Activated gamma-delta T cell treated with anti-CD3 and anti-CD28 coated beads, Interleukin-2, amount 50 U/mL, for 16 hours (primary cell): ENCODE data around the gene TNC.

Experiments used
- DNase-seq: peaks from one replicate; pipeline ENCODE4 v3.0.0-alpha.2; 2020; ENCODE audit warnings: low read depth

TNC gene

DNA sequence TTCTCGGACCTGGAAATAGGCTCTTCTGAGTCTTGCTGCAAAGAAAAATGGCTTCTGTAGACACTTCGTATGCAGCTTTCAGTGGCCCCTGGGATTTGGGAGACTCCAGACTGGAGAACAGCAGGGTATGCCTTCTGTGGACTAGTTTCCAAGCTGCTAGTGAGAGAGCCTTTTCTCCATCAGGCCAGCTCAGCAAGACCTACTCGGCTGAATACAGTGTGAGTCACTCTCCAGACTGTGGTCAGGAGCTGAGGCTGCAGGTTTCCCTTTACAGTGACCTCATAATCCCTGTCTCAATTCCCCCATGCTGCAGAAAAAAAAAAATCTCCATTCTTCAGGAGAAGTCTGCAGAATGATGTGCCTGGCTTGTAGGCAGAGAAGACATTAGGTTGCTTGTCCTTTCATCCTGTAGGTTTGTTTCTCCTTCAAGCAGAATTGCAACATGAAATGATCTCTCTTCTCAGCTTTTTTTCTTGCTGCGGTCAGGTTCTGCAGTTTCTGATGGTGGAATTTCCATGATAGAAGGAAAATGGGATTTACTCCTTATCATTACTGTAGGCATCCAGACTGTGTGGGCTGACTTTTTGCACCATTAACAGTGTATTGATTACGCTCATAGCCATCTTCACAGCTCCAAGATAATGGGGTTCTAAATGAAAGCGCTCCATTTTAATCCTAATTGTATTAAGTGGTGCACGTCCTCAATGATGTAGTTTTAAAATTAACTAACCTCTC lies 109.3 kb downstream of the TNC start:
- DNase-seq, result no peak

DNA sequence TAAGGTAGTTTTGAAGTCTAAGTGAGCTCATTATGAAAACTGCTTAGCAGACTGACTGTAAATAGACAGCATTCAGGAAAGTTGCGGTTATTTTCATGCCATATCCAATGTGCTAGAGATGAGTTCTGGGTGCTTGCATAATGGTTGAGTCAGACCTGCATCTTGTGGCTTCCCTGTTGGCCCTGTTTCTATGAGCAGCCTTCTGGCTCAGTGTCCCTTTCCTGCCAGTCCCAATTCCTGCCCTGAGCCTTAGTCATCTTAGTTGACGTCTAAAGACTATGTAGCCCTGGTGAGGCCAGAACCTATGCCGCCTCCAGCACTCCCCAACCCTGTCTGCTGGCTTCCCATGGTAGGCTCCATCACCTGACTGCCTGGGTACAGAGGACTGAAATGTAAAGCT lies 111.3 kb downstream of the TNC start:
- no peak for DNase-seq

DNA sequence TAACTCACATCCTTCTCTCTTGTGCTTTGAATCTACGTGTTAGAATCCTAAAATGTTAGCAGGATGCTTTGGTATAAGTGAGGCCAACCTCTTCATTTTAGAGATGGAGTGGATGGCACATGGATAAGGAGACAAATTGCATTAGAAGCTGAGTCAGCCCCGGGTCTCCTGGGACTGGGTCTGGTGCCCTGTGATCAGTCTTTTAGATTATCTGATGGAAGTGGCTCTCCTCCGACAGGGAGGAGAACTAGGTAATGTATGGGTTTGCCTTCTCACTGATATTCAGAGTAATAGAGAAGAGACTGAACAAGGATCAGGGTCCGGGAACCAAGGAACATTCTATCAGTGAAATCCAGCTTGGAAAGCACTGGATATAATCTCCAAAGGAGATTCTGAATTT lies 112.6 kb downstream of the TNC start:
- DNase-seq, result no peak

DNA sequence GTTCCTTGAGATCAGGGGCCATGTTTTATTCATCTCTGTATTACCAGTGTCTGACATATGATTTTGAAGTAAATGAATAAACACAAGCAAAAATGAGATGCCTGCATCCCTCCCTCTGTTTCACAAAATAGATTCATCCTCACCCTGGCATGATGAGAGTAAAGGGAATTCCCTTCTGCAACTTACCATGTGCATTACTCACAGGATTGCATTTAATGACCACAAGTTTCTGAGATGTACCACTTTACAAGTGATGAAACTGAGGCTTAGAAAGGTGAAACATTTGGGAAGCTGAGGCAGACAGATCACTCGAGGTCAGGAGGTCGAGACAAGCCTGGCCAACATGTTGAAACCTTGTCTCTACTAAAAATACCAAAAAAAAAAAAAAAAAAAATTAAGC lies 113.4 kb downstream of the TNC start:
- DNase-seq, result no peak

DNA sequence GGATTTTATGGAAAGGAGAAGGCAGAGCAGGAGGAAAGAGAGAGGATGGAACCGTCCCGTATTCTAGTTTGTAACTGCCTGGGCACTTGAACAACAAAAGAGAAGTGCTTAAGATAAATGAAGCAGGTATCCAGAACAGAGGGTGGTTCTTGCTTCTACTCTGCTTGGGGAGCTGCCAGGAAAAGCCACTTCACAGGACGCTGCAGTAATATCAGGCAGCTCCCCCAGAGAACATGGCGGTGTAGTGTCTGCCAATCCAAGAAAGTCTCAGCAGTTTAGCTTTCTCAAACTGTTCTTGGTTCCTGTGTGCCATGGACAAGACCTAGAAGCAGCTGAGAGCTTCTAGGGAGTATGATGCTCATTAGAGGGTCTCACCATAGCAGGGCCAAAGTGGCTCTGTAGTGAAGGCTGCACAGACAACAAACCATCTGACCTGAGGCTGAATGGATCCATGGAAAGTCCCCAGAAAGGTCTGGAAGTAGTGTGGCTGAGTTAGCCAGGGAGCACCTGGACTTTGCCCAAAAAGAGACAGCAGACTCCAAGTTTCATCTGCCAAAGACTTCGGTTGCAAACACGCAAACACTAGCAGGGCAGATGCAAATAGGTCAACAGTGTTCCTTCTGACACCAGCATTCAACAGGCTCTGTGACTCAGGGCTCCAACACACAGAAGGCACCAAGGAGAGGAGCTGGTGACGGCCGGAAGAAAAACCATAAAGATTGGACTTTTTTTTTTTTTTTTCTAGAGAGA lies 115.4 kb downstream of the TNC start:
- no peak for DNase-seq

DNA sequence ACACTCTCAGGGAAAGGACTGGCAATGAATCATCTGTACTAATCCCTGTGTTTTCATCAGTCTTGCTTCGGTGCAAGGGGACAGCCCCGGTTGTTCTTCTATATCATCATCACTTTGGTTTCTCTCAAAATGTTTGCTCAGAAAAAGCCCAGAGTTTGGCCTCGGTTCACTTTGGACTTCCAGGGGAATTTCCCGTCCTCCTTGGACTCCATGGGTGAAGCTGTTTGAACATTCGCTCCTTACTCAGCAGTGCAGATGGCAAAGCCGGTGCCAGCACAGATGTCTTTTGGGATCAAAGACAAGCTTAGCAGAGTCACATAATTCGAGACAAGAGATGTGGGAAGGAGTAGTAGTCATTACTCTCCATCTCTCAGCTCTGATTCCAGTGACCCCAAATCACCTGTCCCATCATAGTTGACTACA lies 117.7 kb downstream of the TNC start:
- no peak for DNase-seq

DNA sequence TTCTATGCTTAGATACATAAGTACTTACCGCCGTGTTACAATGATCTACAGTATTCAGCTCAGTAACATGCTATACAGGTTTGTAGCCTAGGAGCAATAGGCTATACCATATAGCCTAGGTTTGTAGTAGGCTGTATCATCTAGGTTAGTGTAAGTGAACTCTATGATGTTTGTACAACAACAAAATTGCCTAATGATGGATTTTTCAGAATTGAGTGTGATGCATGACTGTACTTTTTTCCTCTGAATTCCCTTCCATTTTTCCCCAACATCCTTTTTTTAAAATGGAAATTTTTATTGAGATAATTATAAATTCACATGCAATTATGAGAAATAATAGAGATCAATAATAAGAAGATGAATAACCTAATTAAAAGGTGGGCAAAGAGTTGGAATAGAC lies 119.6 kb downstream of the TNC start:
- DNase-seq, result no peak

DNA sequence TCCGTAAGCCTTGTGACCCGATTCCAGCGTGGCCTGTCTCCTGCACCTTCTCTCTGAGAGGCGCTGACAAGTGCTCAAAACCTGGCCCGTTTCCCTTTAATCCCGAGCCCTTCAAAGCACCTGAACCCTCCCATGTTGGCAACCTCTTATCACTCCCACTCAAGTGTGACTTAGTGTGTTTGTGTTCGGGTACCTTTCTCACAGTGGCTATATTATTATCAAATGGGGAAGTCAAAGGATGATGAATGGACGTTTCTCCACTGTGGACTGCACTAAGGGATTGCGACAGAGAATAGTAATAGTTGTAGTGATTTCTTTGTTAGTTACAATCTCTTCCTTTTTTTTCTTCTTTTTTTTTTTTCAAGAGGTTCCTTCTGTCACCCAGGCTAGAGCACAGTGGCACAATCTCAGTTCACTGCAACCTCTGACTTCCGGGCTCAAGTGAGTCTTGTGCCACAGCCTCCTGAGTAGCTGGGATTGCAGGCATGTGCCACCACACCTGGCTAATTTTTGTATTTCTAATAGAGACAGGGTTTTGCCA lies 122.2 kb downstream of the TNC start:
- DNase-seq, result no peak

DNA sequence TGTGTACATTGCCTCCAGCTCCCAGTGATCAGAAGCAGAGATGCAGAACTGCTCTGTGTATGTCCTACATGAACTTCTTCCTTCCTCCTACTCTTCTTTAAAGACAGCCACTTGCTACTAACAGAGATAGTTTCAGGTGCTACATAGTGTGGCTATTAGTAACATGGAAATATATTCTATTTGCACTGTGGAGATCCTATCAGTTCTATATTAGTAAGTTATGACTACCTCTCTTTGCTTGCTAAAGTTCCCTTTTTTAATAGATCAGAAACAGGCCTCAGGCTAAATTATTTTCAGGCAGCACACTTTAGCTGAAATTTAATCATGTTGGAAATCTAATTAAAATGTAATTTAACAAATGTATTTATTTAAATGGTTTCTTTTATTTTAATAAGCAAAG lies 123.2 kb downstream of the TNC start:
- no peak for DNase-seq

DNA sequence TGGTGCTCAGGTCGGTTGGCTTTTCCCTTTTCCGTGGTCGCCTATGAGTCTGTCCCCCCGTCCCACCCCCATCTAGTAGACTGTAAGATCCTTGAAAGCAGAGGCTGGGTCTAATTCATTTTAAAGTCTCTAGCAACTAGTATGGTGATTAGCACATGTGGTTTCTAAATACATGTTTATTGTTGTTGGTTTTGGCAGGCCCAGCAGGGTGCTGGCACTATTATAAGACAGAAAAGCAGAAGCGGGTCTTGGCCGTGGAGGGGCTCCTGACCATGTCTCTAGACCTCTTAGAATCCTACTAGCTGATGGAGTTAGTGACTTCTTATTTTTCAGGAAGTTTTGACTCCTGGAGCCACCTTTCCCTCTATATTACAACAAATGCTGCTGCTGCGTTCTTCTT lies 126.1 kb downstream of the TNC start:
- DNase-seq, result no peak

DNA sequence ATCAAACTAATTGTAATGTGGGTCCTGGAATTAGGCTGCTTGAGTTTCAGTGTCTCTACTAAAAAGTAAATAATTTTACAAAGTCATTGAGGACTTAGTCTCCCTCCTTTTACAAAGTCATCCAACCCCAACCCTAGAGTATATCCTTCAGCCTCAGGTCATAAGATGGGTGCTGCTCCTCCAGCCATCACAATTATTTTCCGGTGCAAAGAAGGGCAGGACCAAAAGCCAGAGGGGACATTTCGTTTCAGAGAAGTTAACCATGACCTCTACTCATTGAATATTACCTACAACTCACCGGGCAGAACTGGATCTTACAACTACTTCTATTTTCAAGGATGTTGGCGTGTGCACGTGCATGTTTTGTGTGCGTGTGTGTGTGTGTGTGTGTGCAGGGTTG lies 127.1 kb downstream of the TNC start:
- DNase-seq, result no peak

DNA sequence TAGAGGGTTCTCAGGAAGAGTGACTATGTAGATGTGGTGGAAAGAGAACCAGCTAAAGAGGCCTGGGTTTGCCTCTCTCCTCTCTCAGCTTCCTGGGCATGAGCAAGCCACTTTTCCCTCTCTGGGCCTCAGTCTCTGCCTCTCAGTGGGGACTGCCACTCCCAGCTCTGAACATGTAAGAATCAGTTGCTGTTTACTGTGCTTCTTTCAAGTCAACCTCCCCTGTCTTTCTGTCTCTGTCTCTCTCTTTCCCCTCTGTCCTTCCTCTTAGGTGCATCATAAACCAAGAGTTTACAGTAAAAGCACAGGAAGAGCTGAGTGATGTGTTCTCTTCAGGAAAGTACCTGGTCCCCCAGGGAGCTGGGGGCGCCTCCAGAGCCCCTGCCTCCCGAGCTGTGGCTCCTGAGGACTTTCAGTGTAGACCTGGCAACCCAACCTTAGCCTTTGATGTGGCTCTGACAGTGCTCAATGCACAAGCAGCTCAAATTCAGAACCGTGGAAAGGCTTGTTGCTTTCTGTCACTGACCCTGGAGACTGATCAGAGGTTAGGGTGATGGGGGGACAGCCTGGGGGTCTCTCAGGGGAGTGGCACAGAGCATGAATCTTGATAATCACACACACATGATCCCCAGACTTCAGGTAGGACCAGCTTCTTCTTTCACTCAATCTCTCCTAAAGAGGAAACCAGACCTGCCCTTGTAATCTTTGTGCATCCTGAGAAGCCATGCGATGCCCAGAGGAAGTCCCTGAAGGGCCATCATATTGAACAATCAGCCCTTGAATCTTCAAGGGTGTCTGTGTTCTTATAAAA lies 128.2 kb downstream of the TNC start:
- peak; percentile 5 for DNase-seq

DNA sequence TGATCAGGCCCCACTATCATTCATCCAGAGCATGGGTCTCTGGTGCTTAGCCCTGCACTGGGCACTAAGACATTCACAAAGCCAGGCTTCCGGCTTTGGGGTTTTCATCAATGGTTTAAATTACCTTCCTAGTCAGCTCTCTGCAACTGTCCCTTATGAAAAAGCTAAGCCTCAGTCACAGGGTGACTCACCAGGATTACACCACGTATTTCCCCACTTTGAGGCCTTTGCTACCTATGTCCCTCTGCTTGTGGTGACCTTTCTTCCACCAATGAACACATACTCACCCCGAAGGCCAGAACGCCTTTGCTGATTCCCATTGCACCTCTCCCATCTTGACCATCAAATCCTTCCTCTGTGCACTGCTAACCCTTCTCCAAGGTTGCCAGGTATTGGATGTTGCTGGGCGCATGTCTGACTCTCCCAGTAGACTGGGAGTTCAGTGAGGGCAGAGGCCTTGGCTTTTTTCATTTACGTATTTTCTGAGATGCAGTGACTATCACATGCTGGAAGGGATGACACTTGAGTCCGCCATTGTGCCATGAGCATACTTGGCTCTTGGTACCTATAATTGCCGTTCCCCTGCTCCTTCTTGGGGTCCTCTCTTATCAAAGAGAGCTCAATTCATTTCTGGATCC lies 128.9 kb downstream of the TNC start:
- no peak for DNase-seq

DNA sequence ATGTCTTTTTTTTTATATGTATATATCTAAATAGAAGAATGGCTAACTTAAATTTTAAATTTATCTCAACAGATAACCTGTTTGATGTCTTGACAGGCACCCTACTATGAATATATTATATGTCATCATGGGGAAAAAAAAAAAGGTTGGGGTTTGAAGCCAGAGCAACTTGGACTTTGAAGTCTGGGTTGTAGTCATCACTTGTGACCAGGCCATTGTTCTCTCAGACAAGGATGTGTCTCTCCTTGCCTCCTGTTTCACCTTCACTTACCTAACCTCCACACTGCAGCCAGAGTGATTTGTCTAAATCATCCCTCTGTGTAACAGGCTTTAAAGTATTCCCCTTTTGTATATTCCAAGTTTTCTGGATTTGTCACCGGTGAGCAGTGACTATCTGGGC lies 130.8 kb downstream of the TNC start:
- no peak for DNase-seq

DNA sequence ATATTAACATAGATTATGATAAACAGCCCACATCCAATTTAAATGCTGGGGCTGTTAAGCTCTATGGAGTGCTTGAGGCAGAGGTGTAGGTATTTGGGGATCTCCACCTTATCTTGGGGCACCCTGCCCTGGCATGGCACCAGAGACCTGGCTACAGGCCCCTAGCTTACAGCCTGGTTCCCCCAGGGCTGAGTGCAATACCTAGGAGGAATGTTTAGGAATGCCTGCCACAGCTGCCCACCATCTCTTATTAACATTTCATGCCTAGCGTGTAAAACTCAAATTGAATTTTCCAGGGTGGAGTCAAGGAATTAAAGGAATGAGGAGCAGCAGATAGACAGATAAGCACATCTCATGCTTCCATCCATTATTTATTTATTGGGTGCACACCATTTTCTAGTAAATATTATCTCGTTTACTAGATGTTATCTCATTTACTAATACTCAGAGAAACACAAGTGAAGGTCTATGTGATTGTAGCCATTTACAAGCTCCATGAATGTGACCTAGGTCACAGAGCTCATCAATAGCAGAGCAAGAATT lies 131.9 kb downstream of the TNC start:
- no peak for DNase-seq

DNA sequence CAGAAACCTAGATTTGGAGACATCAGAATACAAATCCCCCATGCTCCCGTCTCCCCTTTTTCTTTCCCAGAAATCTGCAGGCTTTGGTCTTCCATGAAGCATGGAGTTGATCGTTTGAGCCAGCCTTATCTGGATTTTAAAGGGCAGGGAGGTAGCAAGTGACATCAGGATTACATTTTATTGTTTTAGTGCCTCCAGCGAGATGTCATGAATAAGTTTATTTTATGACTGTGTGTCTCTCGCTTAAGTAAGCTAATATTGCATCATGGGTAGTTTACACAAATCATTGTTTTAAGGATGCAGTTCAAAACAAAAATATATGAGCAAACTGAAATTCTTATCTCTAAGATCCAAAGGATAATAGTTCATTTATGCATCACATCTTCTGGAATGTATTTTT lies 136.9 kb downstream of the TNC start:
- no peak for DNase-seq

DNA sequence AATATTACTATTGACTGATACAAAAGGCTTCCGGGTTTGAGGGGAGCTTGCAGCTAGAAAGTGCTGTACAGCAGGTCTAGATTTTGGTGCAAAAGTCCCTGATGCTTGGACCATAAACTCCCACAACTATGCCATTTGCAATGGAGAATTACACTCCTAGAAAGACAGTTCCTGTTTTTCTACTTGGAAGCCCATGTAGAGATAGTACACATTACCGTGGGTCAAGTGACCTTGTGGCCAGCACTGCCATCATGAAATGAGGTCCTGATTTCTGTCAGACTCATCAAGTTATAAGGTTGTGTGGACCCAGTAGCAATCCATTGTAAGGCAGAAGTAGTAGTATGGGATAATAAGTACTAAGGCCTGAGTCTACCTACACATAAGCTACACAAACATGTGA lies 144.7 kb downstream of the TNC start:
- no peak for DNase-seq

DNA sequence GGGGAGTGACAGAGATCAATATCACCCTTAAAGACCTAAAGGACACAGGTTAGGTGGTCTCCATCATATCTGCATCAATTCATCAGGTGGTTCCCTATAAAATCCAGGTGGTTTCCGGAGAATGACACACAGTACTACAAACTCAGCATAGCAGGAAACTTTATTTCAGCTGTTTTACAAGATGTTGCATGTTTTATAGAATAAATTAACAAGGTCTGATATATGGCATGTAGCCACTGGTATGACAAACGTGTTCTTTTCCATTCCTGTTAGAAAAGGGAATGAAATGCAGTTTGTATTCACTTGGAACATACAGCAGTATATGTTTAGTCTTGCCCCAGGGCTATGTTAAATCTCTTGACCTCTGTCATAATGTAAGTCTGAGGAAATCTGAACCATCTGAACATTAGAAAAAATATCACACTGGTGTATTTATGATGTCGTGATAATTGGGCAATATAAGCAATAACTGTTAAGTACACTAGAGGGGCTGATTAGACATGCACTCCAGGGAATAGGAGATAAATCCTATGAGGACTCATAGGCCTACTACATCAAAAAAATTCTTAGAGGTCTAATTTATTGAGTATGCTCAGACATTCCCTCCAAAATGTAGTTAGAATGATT lies 145.3 kb downstream of the TNC start:
- DNase-seq, result no peak
